H9 (cell line): ENCODE measurements around the gene DPP8. TPM values are rescaled to one million over a fixed set of nuclear protein-coding genes. Genes with fewer than 3 reads are reported as not detected.
A peak's percentile ranks its signal among the peaks of the same experiment; 100 is the strongest.

Experiments
- DNase-seq: peaks from one replicate; pipeline ENCODE4 v3.0.0-alpha.2; 2017
- H2AFZ ChIP-seq: one replicate; pipeline ENCODE4 v1.6.1; 2013; ENCODE audit warnings: mild to moderate bottlenecking, low read length, control low read depth, moderate library complexity
- H2AK5ac ChIP-seq: 2 replicates; pipeline ENCODE4 v1.6.1; 2013; ENCODE audit warnings: low read length, control low read depth, mixed read lengths; ENCODE audit not compliant: insufficient read length
- H2BK120ac ChIP-seq: one replicate; pipeline ENCODE4 v1.6.1; 2013; ENCODE audit warnings: low read depth, mild to moderate bottlenecking, low read length, control low read depth, inconsistent platforms; ENCODE audit not compliant: poor library complexity, severe bottlenecking
- H2BK12ac ChIP-seq: 2 replicates; pipeline ENCODE4 v1.6.1; 2013; ENCODE audit warnings: low read length, control low read depth, mixed read lengths, low read depth; ENCODE audit not compliant: insufficient read length
- H2BK15ac ChIP-seq: 2 replicates; pipeline ENCODE4 v1.6.1; 2013; ENCODE audit warnings: low read depth, low read length, control low read depth
- H2BK20ac ChIP-seq: one replicate; pipeline ENCODE4 v1.6.1; 2013; ENCODE audit warnings: low read depth, mild to moderate bottlenecking, low read length, control low read depth, inconsistent platforms; ENCODE audit not compliant: poor library complexity, severe bottlenecking
- H2BK5ac ChIP-seq: 2 replicates; pipeline ENCODE4 v1.6.1; 2013; ENCODE audit warnings: low read length, control low read depth, mixed read lengths; ENCODE audit not compliant: insufficient read length
- H3K14ac ChIP-seq: 2 replicates; pipeline ENCODE4 v1.6.1; 2013; ENCODE audit warnings: low read length, control low read depth; ENCODE audit not compliant: insufficient read depth
- H3K18ac ChIP-seq: 2 replicates; pipeline ENCODE4 v1.6.1; 2013; ENCODE audit warnings: low read depth, mild to moderate bottlenecking, mixed read lengths, low read length, control low read depth; ENCODE audit not compliant: insufficient read length
- H3K23ac ChIP-seq: 2 replicates; pipeline ENCODE4 v1.6.1; 2013; ENCODE audit warnings: low read length, control low read depth, mixed read lengths, low read depth; ENCODE audit not compliant: insufficient read length
- H3K23me2 ChIP-seq: 2 replicates; pipeline ENCODE4 v1.6.1; 2013; ENCODE audit warnings: low read depth, mild to moderate bottlenecking, mixed read lengths, low read length, control low read depth; ENCODE audit not compliant: insufficient read length, poor library complexity, severe bottlenecking
- H3K27ac ChIP-seq: 2 replicates; pipeline ENCODE4 v1.5.1; 2013; ENCODE audit warnings: low read length, control low read depth, mixed read lengths, low read depth; ENCODE audit not compliant: insufficient read length
- H3K27me3 ChIP-seq: 2 replicates; pipeline ENCODE4 v1.6.1; 2013; ENCODE audit warnings: low read length, control low read depth, inconsistent platforms; ENCODE audit not compliant: insufficient read depth
- H3K4ac ChIP-seq: 2 replicates; pipeline ENCODE4 v1.6.1; 2013; ENCODE audit warnings: low read depth, mild to moderate bottlenecking, control low read depth, inconsistent platforms, low read length, moderate library complexity
- H3K4me1 ChIP-seq: 2 replicates; pipeline ENCODE4 v1.6.1; 2013; ENCODE audit warnings: low read length, control low read depth, inconsistent platforms; ENCODE audit not compliant: insufficient read depth
- H3K4me2 ChIP-seq: 2 replicates; pipeline ENCODE4 v1.6.1; 2013; ENCODE audit warnings: low read length, control low read depth, mixed read lengths; ENCODE audit not compliant: insufficient read length, insufficient read depth
- H3K56ac ChIP-seq: 2 replicates; pipeline ENCODE4 v1.6.1; 2013; ENCODE audit warnings: low read depth, mild to moderate bottlenecking, mixed read lengths, low read length, control low read depth; ENCODE audit not compliant: insufficient read length
- H3K79me1 ChIP-seq: 2 replicates; pipeline ENCODE4 v1.6.1; 2013; ENCODE audit warnings: low read depth, mild to moderate bottlenecking, moderate library complexity, low read length, control low read depth, inconsistent platforms; ENCODE audit not compliant: insufficient read depth, poor library complexity, severe bottlenecking
- H3K79me2 ChIP-seq: 2 replicates; pipeline ENCODE4 v1.6.1; 2013; ENCODE audit warnings: low read length, control low read depth, inconsistent platforms; ENCODE audit not compliant: insufficient read depth
- H3K9ac ChIP-seq: 2 replicates; pipeline ENCODE4 v1.6.1; 2013; ENCODE audit warnings: low read length, control low read depth, mixed read lengths; ENCODE audit not compliant: insufficient read length; ENCODE audit errors: extremely low read depth
- H3K9me3 ChIP-seq: one replicate; pipeline ENCODE4 v1.6.1; 2013; ENCODE audit warnings: low read depth, low read length, inconsistent platforms; ENCODE audit not compliant: control insufficient read depth
- H3T11ph ChIP-seq: one replicate; pipeline ENCODE4 v1.6.1; 2013; ENCODE audit warnings: mild to moderate bottlenecking, low read length, control low read depth, inconsistent platforms
- H4K20me1 ChIP-seq: one replicate; pipeline ENCODE4 v1.6.1; 2013; ENCODE audit not compliant: control insufficient read depth, insufficient read length, insufficient read depth
- H4K5ac ChIP-seq: 2 replicates; pipeline ENCODE4 v1.6.1; 2013; ENCODE audit warnings: low read depth, mild to moderate bottlenecking, mixed read lengths, low read length, control low read depth; ENCODE audit not compliant: insufficient read length
- H4K8ac ChIP-seq: replicated peaks from 2 replicates; pipeline ENCODE4 v1.6.1; 2013; ENCODE audit warnings: low read length, control low read depth, mixed read lengths, low read depth; ENCODE audit not compliant: insufficient read length
- H4K91ac ChIP-seq: 2 replicates; pipeline ENCODE4 v1.6.1; 2013; ENCODE audit warnings: low read depth, mild to moderate bottlenecking, moderate library complexity, mixed read lengths, low read length, control low read depth; ENCODE audit not compliant: insufficient read length
- H3K27ac Mint-ChIP-seq, 3 experiments: 2 replicates in 2 of 3; 3 replicates in 1 of 3; pipeline ENCODE4 v1.8.0; 2020 to 2021; ENCODE audit warnings: mixed read lengths in 3 of 3, mild to moderate bottlenecking in 1 of 3, moderate library complexity in 1 of 3
- H3K27me3 Mint-ChIP-seq: 2 replicates; pipeline ENCODE4 v1.8.0; 2021; ENCODE audit warnings: low read depth, mild to moderate bottlenecking, moderate library complexity, mixed read lengths
- H3K36me3 Mint-ChIP-seq, 3 experiments: 2 replicates in 2 of 3; 3 replicates in 1 of 3; pipeline ENCODE4 v1.8.0; 2020 to 2021; ENCODE audit warnings: low read depth in 3 of 3, mixed read lengths in 3 of 3; ENCODE audit not compliant: insufficient read depth in 1 of 3
- H3K4me1 Mint-ChIP-seq, 2 experiments: 2 replicates each; pipeline ENCODE4 v1.8.0; 2020; ENCODE audit warnings: mixed read lengths in 2 of 2
- H3K4me3 Mint-ChIP-seq, 2 experiments: 2 replicates in 1 of 2; 3 replicates in 1 of 2; pipeline ENCODE4 v1.8.0; 2020 to 2021; ENCODE audit warnings: mild to moderate bottlenecking in 2 of 2, mixed read lengths in 2 of 2, moderate library complexity in 1 of 2
- H3K9me3 Mint-ChIP-seq, 2 experiments: 2 replicates in 1 of 2; 3 replicates in 1 of 2; pipeline ENCODE4 v1.8.0; 2020; ENCODE audit warnings: mild to moderate bottlenecking in 2 of 2, mixed read lengths in 2 of 2, moderate library complexity in 1 of 2
- WGBS: extraction: QIAGEN DNeasy Blood & Tissue Kit; methylation state at CpG from one replicate; pipeline ENCODE4 v1.1.7; 2013; ENCODE audit warnings: missing lambda C conversion rate, low lambda C conversion rate, mixed read lengths; ENCODE audit not compliant: insufficient read length; ENCODE audit errors: extremely low coverage; 5-methylcytosine and 5-hydroxymethylcytosine counted together
- total RNA-seq: library from RNA; stranded (reverse); gene quantifications from 2 replicates; pipeline ENCODE4 v1.2.1, GENCODE V29; 2021
- TF ChIP-seq, protein P1 (sequence below): fragments of 200-600 bp; sonication (generic); conservative IDR thresholded peaks from 3 replicates; pipeline ENCODE4 v1.8.0; 2021; ENCODE audit warnings: antibody characterized with exemption, mild to moderate bottlenecking

Gene DPP8
- total RNA-seq, 1 experiment from 2014 or later: 26.6 TPM

GRCh38 chr15:65530318-65531111, 13.0 kb upstream of the DPP8 start, which contains the start of gene HACD3:
TSS of gene HACD3 (plus strand) at chr15:65530463. CDS start at chr15:65530632, 169 bp downstream.
- Mint-ChIP-seq H3K4me1 (peaks cover 34 to 44% of the 10 kb centered on the region in 2 experiments), H3K36me3 (peaks cover 3 to 18% (median 7%) of the 10 kb centered on the region in 3 experiments; a peak in 5 of 7 replicates), H3K9me3 (no peaks in the 10 kb centered on the region), H3K4me3 (peak within 1 kb of the TSS; percentile 84 to 89), H3K27ac (peak within 1 kb of the TSS; percentile 2 to 95 (median 90); a peak in 6 of 7 replicates), H3K27me3 (no peaks in the 10 kb centered on the region)
- Histone ChIP-seq H3K9me3 (no peaks in the 10 kb centered on the region), H3K23ac (no peak within 1 kb of the TSS), H2AFZ (peak within 1 kb of the TSS; percentile 1), H3K79me1 (no peaks in the 10 kb centered on the region), H4K91ac (peak within 1 kb of the TSS; percentile 92), H3K14ac (peak within 1 kb of the TSS; percentile 100), H2BK5ac (no peak within 1 kb of the TSS), H3K79me2 (peaks cover 32% of the 10 kb centered on the region), H2AK5ac (no peak within 1 kb of the TSS), H3K4me1 (no peaks in the 10 kb centered on the region; the same call in 1 of the 2 replicates), H3T11ph (no peak within 1 kb of the TSS), H3K4me2 (peak within 1 kb of the TSS; percentile 70), H4K20me1 (no peaks in the 10 kb centered on the region), H2BK20ac (no peak within 1 kb of the TSS), H3K18ac (peak within 1 kb of the TSS; percentile 99), H4K8ac (peak within 1 kb of the TSS; percentile 79), H4K5ac (peak within 1 kb of the TSS; percentile 94), H3K56ac (peak within 1 kb of the TSS; percentile 4), H2BK120ac (peak within 1 kb of the TSS; percentile 40), H3K27me3 (no peaks in the 10 kb centered on the region), H3K9ac (peak within 1 kb of the TSS; percentile 98), H2BK12ac (no peak within 1 kb of the TSS), H2BK15ac (no peak within 1 kb of the TSS), H3K4ac (peak within 1 kb of the TSS; percentile 53), H3K23me2 (peaks cover 3% of the 10 kb centered on the region), H3K27ac (peak within 1 kb of the TSS; percentile 19)
- no CpG with 5 or more reads among the region's 88 CpGs for whole genome bisulfite sequencing
- TF ChIP-seq, protein P1, sequence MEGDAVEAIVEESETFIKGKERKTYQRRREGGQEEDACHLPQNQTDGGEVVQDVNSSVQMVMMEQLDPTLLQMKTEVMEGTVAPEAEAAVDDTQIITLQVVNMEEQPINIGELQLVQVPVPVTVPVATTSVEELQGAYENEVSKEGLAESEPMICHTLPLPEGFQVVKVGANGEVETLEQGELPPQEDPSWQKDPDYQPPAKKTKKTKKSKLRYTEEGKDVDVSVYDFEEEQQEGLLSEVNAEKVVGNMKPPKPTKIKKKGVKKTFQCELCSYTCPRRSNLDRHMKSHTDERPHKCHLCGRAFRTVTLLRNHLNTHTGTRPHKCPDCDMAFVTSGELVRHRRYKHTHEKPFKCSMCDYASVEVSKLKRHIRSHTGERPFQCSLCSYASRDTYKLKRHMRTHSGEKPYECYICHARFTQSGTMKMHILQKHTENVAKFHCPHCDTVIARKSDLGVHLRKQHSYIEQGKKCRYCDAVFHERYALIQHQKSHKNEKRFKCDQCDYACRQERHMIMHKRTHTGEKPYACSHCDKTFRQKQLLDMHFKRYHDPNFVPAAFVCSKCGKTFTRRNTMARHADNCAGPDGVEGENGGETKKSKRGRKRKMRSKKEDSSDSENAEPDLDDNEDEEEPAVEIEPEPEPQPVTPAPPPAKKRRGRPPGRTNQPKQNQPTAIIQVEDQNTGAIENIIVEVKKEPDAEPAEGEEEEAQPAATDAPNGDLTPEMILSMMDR: no peak
- peak; percentile 90 for DNase-seq
